Esophagus muscularis mucosa (tissue), 4 donors: ENCODE measurements around the gene RBP2. TPM values are rescaled to one million over a fixed set of nuclear protein-coding genes. Genes with fewer than 3 reads are reported as not detected.

Experiments
- DNase-seq: peaks from one replicate; pipeline ENCODE4 v3.0.0-alpha.2; 2017; ENCODE audit errors: extremely low spot score
- H3K27ac ChIP-seq, 4 donors: fragments of 200-600 bp; sonication (generic); replicated peaks in 1 of 4; 1 replicate in 3 of 4; 2 replicates in 1 of 4; pipeline ENCODE4 v1.5.1; 2016 to 2019; ENCODE audit warnings: mild to moderate bottlenecking in 1 of 4
- H3K27me3 ChIP-seq, 4 donors: fragments of 200-600 bp; sonication (generic); one replicate each; pipeline versions ENCODE4 v1.5.1 to v1.6.0; 2016 to 2019
- H3K36me3 ChIP-seq, 4 donors: fragments of 200-600 bp; sonication (generic); one replicate each; pipeline ENCODE4 v1.5.1; 2016 to 2019
- H3K4me1 ChIP-seq, 4 donors: fragments of 200-600 bp; sonication (generic); one replicate each; pipeline ENCODE4 v1.5.1; 2016 to 2019
- H3K4me3 ChIP-seq, 4 donors: fragments of 200-600 bp; sonication (generic); 1 replicate in 2 of 4; 2 replicates in 2 of 4; pipeline ENCODE4 v1.5.1; 2016 to 2019; ENCODE audit warnings: mild to moderate bottlenecking in 4 of 4, moderate library complexity in 1 of 4
- H3K9me3 ChIP-seq, 4 donors: fragments of 200-600 bp; sonication (generic); 1 replicate in 3 of 4; 2 replicates in 1 of 4; pipeline ENCODE4 v1.5.1; 2016 to 2019
- CTCF ChIP-seq, 3 experiments: fragments of 200-600 bp in 2 of 3; fragments of 450-650 bp in 1 of 3; sonication (generic) in 2 of 3; IDR thresholded peaks; one replicate each; pipeline ENCODE4 v1.5.1; 2017 to 2019; ENCODE audit warnings: antibody characterized with exemption in 3 of 3, mild to moderate bottlenecking in 2 of 3, moderate library complexity in 1 of 3
- EP300 ChIP-seq: sonication (generic); formaldehyde crosslinking; IDR thresholded peaks from one replicate; pipeline ENCODE4 v1.6.1; 2017; ENCODE audit warnings: antibody characterized with exemption
- POLR2A ChIP-seq: fragments of 450-650 bp; IDR thresholded peaks from one replicate; pipeline ENCODE4 v1.6.1; 2017; ENCODE audit warnings: antibody characterized with exemption, moderate library complexity, mild to moderate bottlenecking, low read depth
- POLR2AphosphoS5 ChIP-seq, 2 donors: sonication (generic); formaldehyde crosslinking; IDR thresholded peaks; one replicate each; pipeline ENCODE4 v1.6.1; 2017; ENCODE audit warnings: antibody characterized with exemption in 2 of 2
- WGBS: methylation state at CpG from one replicate; pipeline ENCODE4 v1.1.5; 2018; 5-methylcytosine and 5-hydroxymethylcytosine counted together
- intact Hi-C: fragments of 100-400 bp; cut with DNase I; formaldehyde crosslinking; loops from one replicate; pipeline ENCODE4 v1.15.1; 2023
- total RNA-seq, 4 donors: library from RNA; depleted of rRNA; stranded (reverse); fragments of >200 nt; gene quantifications; one replicate each; pipeline versions ENCODE4 v1.1.0 to v1.2.1, GENCODE V29; 2016

The RBP2 gene
- total RNA-seq, 4 donors from 2014 or later: not detected

GRCh38 chr3:139423232-139423631 is 53.1 kb downstream of the RBP2 start:
- intact Hi-C loops: loop anchor here (10.0 kb wide), 1 partner anchor 1442 kb away; no protein-coding TSS in a partner anchor
- WGBS: 77% methylated on average over 2 of the region's 2 CpGs
- H3K27me3 ChIP-seq: no peaks in the 10 kb centered on the region

GRCh38 chr3:139421460-139421859 is 54.9 kb downstream of the RBP2 start:
- TF ChIP-seq POLR2A (no peak), POLR2AphosphoS5 (IDR thresholded peaks at IDR 0.05) (no peak), EP300 (no peak), CTCF (IDR thresholded peaks at IDR 0.05) (no peak)
- H3K4me3 ChIP-seq: no peak overlapping the region
- peaks cover 0 to 4% (median 0%) of the 10 kb centered on the region in 4 donors for H3K4me1 ChIP-seq
- DNase-seq: no peak
- H3K36me3 ChIP-seq: peaks cover 0 to 41% (median 6%) of the 10 kb centered on the region in 4 donors
- no peak overlapping the region for H3K27ac ChIP-seq
- H3K27me3 ChIP-seq: no peaks in the 10 kb centered on the region
- H3K9me3 ChIP-seq: peaks cover 0 to 6% (median 3%) of the 10 kb centered on the region in 4 donors
- WGBS: 79% methylated on average over 1 of the region's 1 CpG
- intact Hi-C loops: loop anchor here (10.0 kb wide), 1 partner anchor 1443 kb away; no protein-coding TSS in a partner anchor

More at GRCh38 chr3:139423232-139423631, 53.1 kb downstream of the RBP2 start:
- DNase-seq: no peak
- peaks cover 0 to 4% (median 0%) of the 10 kb centered on the region in 4 donors for H3K4me1 ChIP-seq
- H3K4me3 ChIP-seq: no peak overlapping the region
- TF ChIP-seq POLR2AphosphoS5 (IDR thresholded peaks at IDR 0.05): no peak
- TF ChIP-seq CTCF (IDR thresholded peaks at IDR 0.05): no peak
- H3K9me3 ChIP-seq: no peaks in the 10 kb centered on the region
- H3K36me3 ChIP-seq: peaks cover 0 to 41% (median 6%) of the 10 kb centered on the region in 4 donors
- no peak overlapping the region for H3K27ac ChIP-seq

GRCh38 chr3:139421040-139421439 is 55.3 kb downstream of the RBP2 start:
- DNase-seq: no peak
- Histone ChIP-seq H3K36me3 (peaks cover 0 to 37% (median 6%) of the 10 kb centered on the region in 4 donors), H3K9me3 (peaks cover 0 to 9% (median 3%) of the 10 kb centered on the region in 4 donors), H3K27ac (no peak overlapping the region), H3K27me3 (no peaks in the 10 kb centered on the region), H3K4me1 (peaks cover 0 to 4% (median 0%) of the 10 kb centered on the region in 4 donors), H3K4me3 (no peak overlapping the region)
- TF ChIP-seq POLR2AphosphoS5 (IDR thresholded peaks at IDR 0.05) (no peak), POLR2A (no peak), EP300 (no peak)
- 61% methylated on average over 1 of the region's 1 CpG for WGBS
- intact Hi-C loops: loop anchor here (10.0 kb wide), 1 partner anchor 1444 kb away; no protein-coding TSS in a partner anchor

GRCh38 chr3:139418144-139418543 is 58.2 kb downstream of the RBP2 start:
- no peak for DNase-seq

GRCh38 chr3:139416275-139416674 is 60.0 kb downstream of the RBP2 start:
- TF ChIP-seq POLR2A (no peak), CTCF (IDR thresholded peaks at IDR 0.05) (no peak), EP300 (no peak), POLR2AphosphoS5 (IDR thresholded peaks at IDR 0.05) (no peak)
- DNase-seq: no peak
- peaks cover 0 to under 1% (median 0%) of the 10 kb centered on the region in 4 donors for H3K4me1 ChIP-seq
- peaks cover 0 to 38% (median 27%) of the 10 kb centered on the region in 4 donors for H3K9me3 ChIP-seq
- H3K27me3 ChIP-seq: no peaks in the 10 kb centered on the region
- intact Hi-C loops: no loop called here
- no peak overlapping the region for H3K27ac ChIP-seq
- H3K4me3 ChIP-seq: no peak overlapping the region
- peaks cover 0 to 2% (median 0%) of the 10 kb centered on the region in 4 donors for H3K36me3 ChIP-seq
- 95% methylated on average over 1 of the region's 1 CpG for WGBS

More at GRCh38 chr3:139418144-139418543, 58.2 kb downstream of the RBP2 start:
- TF ChIP-seq POLR2A (no peak), EP300 (no peak), POLR2AphosphoS5 (IDR thresholded peaks at IDR 0.05) (no peak)
- Histone ChIP-seq H3K27me3 (no peaks in the 10 kb centered on the region), H3K27ac (no peak overlapping the region), H3K36me3 (peaks cover 0 to 9% (median under 1%) of the 10 kb centered on the region in 4 donors), H3K4me1 (peaks cover 0 to 4% (median 0%) of the 10 kb centered on the region in 4 donors), H3K4me3 (no peak overlapping the region), H3K9me3 (peaks cover 0 to 26% (median 12%) of the 10 kb centered on the region in 4 donors)
- 96% methylated on average over 2 of the region's 2 CpGs for WGBS
- intact Hi-C loops: no loop called here
